Mucosa of rectum (tissue), 2 donors: ENCODE data around the gene TMEM108.

Source experiments
- H3K27ac ChIP-seq, 2 donors: one replicate each; pipeline ENCODE4 v1.7.0; 2013; ENCODE audit warnings: inconsistent platforms in 2 of 2, low read depth in 2 of 2, low read length in 2 of 2
- H3K27me3 ChIP-seq, 2 donors: one replicate each; pipeline ENCODE4 v1.7.0; 2013; ENCODE audit warnings: low read length in 2 of 2; ENCODE audit not compliant: control insufficient read depth in 2 of 2, insufficient read depth in 2 of 2
- H3K36me3 ChIP-seq, 2 donors: one replicate each; pipeline ENCODE4 v1.7.0; 2013; ENCODE audit warnings: low read length in 2 of 2; ENCODE audit not compliant: control insufficient read depth in 2 of 2, insufficient read depth in 2 of 2
- H3K4me1 ChIP-seq, 2 donors: one replicate each; pipeline ENCODE4 v1.7.0; 2013; ENCODE audit warnings: low read length in 2 of 2, mild to moderate bottlenecking in 1 of 2; ENCODE audit not compliant: control insufficient read depth in 2 of 2, insufficient read depth in 2 of 2
- H3K4me3 ChIP-seq, 2 donors: one replicate each; pipeline ENCODE4 v1.7.0; 2013; ENCODE audit warnings: low read length in 2 of 2
- H3K9ac ChIP-seq, 2 donors: one replicate each; pipeline ENCODE4 v1.7.0; 2013; ENCODE audit warnings: low read length in 2 of 2, low read depth in 1 of 2, mild to moderate bottlenecking in 1 of 2
- H3K9me3 ChIP-seq, 2 donors: one replicate each; pipeline ENCODE4 v1.7.0; 2013; ENCODE audit warnings: low read length in 2 of 2; ENCODE audit not compliant: control insufficient read depth in 2 of 2
- donor health status: healthy.
- donor health status: Normal muscosa, but diverticular disease.

The TMEM108 gene

GRCh38 chr3:133246119-133246518 lies 207.9 kb downstream of the TMEM108 start:
- Histone ChIP-seq H3K9me3 (no peaks in the 10 kb centered on the region), H3K36me3 (no peaks in the 10 kb centered on the region), H3K27ac (no peak overlapping the region), H3K4me3 (no peak overlapping the region), H3K9ac (no peak overlapping the region), H3K27me3 (no peaks in the 10 kb centered on the region), H3K4me1 (no peaks in the 10 kb centered on the region)

GRCh38 chr3:133246773-133247172 lies 208.6 kb downstream of the TMEM108 start:
- H3K4me3 ChIP-seq, result no peak overlapping the region
- H3K27me3 ChIP-seq, result no peaks in the 10 kb centered on the region
- no peak overlapping the region for H3K27ac ChIP-seq

GRCh38 chr3:133248389-133248788 lies 210.2 kb downstream of the TMEM108 start:
- Histone ChIP-seq H3K27ac (no peak overlapping the region), H3K27me3 (no peaks in the 10 kb centered on the region), H3K4me3 (no peak overlapping the region), H3K4me1 (no peaks in the 10 kb centered on the region), H3K9ac (no peak overlapping the region), H3K36me3 (no peaks in the 10 kb centered on the region), H3K9me3 (no peaks in the 10 kb centered on the region)

More at GRCh38 chr3:133246773-133247172, 208.6 kb downstream of the TMEM108 start:
- H3K36me3 ChIP-seq, result no peaks in the 10 kb centered on the region
- no peaks in the 10 kb centered on the region for H3K4me1 ChIP-seq
- H3K9ac ChIP-seq, result no peak overlapping the region
- H3K9me3 ChIP-seq, result no peaks in the 10 kb centered on the region

- H3K27me3 ChIP-seq, result no peaks in the 10 kb centered on the region
- H3K9me3 ChIP-seq, result no peaks in the 10 kb centered on the region
These were observed 211.3 kb downstream of the TMEM108 start for GRCh38 chr3:133249490-133249889.

GRCh38 chr3:133254151-133254550 lies 216.0 kb downstream of the TMEM108 start:
- Histone ChIP-seq H3K27ac (no peak overlapping the region), H3K36me3 (no peaks in the 10 kb centered on the region), H3K9me3 (no peaks in the 10 kb centered on the region), H3K4me1 (no peaks in the 10 kb centered on the region), H3K4me3 (no peak overlapping the region), H3K27me3 (no peaks in the 10 kb centered on the region), H3K9ac (no peak overlapping the region)

More at GRCh38 chr3:133249490-133249889, 211.3 kb downstream of the TMEM108 start:
- Histone ChIP-seq H3K4me1 (no peaks in the 10 kb centered on the region), H3K27ac (no peak overlapping the region), H3K9ac (no peak overlapping the region), H3K36me3 (no peaks in the 10 kb centered on the region), H3K4me3 (no peak overlapping the region)

- Histone ChIP-seq H3K36me3 (no peaks in the 10 kb centered on the region), H3K4me1 (no peaks in the 10 kb centered on the region), H3K9ac (no peak overlapping the region), H3K9me3 (no peaks in the 10 kb centered on the region), H3K27ac (no peak overlapping the region), H3K27me3 (no peaks in the 10 kb centered on the region), H3K4me3 (no peak overlapping the region)
These were observed 216.5 kb downstream of the TMEM108 start for GRCh38 chr3:133254716-133255115.

- H3K9me3 ChIP-seq, result no peaks in the 10 kb centered on the region
- no peaks in the 10 kb centered on the region for H3K27me3 ChIP-seq
- no peak overlapping the region for H3K4me3 ChIP-seq
- H3K4me1 ChIP-seq, result no peaks in the 10 kb centered on the region
- no peak overlapping the region for H3K9ac ChIP-seq
- no peak overlapping the region for H3K27ac ChIP-seq
- H3K36me3 ChIP-seq, result no peaks in the 10 kb centered on the region
These were observed 218.7 kb downstream of the TMEM108 start for GRCh38 chr3:133256787-133257483.

GRCh38 chr3:133258358-133258757 lies 220.2 kb downstream of the TMEM108 start:
- Histone ChIP-seq H3K27ac (no peak overlapping the region), H3K9ac (no peak overlapping the region), H3K9me3 (no peaks in the 10 kb centered on the region), H3K4me3 (no peak overlapping the region), H3K4me1 (no peaks in the 10 kb centered on the region), H3K36me3 (no peaks in the 10 kb centered on the region), H3K27me3 (no peaks in the 10 kb centered on the region)

- Histone ChIP-seq H3K9me3 (no peaks in the 10 kb centered on the region), H3K27ac (no peak overlapping the region), H3K4me1 (no peaks in the 10 kb centered on the region), H3K36me3 (no peaks in the 10 kb centered on the region), H3K27me3 (no peaks in the 10 kb centered on the region), H3K9ac (no peak overlapping the region), H3K4me3 (no peak overlapping the region)
These were observed 221.6 kb downstream of the TMEM108 start for GRCh38 chr3:133259767-133260166.

- Histone ChIP-seq H3K4me1 (no peaks in the 10 kb centered on the region), H3K27ac (no peak overlapping the region), H3K36me3 (no peaks in the 10 kb centered on the region), H3K4me3 (no peak overlapping the region), H3K9ac (no peak overlapping the region), H3K9me3 (no peaks in the 10 kb centered on the region), H3K27me3 (no peaks in the 10 kb centered on the region)
These were observed 224.1 kb downstream of the TMEM108 start for GRCh38 chr3:133262333-133262732.
